NCI-H524 (cell line): Measurements from ENCODE around the gene HS3ST6.
"Not testable (repeated sequence)": the region's sequence is repeated elsewhere in the genome, so short reads cannot be mapped to it uniquely, and the experiment has no call there.

ENCODE experiments used
- DNase-seq, 2 experiments: peaks; one replicate each; lab custom pipeline; 2025; lab: John Stamatoyannopoulos, UW

The HS3ST6 gene

DNA sequence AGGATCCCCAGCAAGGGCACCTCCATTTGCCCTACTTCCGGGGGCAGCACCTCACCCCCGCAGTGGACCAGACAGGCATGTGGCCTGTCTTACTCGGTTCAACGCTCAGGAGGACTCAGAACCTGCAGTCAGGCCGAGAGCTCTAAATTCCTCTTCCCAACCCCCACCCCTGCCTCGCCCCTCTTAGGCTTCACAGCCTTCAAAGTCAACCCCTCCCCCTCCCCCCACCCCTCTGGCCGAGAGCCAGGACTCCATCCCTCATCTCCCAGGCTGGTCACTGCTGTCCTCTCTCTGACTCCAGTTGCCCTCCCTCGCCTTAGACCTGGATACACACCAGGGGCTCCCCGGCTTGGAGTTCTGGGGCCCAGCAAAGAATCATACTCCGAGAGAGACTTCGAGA, 8.1 kb upstream of the HS3ST6 start:
- no peak for DNase-seq

DNA sequence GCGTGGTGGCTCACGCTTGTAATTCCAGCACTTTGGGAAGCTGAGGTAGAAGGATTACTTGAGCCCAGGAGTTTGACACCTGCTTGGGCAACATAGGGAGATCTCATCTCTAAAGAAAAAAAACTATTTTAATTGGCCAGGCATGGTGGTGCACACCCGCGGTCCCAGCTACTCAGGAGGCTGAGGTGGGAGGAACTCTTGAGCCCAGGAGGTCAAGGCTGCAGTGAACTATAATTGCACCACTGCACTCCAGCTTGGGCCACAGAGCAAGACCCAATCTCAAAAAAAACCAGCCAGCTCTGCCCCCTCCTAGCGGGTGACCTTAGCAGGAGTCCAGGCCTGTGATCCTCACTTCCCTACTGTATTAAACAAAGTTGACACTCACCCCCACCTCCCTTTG, 5.9 kb upstream of the HS3ST6 start:
- DNase-seq, result no peak

DNA sequence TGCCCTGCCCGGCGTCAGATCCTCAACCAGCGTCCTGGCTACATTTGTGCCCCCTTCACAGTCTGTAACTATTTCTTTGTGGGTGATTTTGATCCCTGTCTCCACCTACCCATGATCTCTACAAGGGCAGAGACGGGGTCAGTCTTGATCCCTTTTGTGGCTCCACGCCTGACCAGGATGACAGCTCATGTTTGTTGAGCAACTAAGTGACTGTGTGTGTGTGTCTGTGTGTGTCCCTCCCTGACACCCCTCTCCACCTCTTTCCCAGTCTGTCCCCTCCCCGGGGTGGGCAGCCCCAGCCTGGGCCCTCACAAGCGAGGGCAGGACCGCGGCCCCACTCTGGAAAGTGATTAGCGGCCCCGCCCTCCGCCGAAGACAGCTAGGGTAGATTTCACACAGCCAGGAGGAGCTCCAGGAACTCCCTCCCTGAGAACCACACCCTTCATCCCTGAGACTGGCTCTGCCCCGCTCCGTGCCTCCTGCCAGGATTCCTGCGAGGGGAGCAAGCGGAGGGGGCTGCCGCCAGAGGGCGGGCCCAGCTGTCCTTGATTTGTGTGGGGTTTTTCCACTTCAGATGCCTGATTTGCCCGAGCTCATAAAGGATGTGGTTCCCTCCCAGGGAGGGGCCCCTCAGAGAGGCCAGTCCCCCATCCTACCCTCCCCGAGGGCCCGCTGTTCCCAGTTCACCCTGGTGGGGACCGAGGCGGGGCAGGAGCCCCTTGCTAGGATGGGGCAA, 5.3 kb upstream of the HS3ST6 start:
- peak; percentile 73 to 92 for DNase-seq

DNA sequence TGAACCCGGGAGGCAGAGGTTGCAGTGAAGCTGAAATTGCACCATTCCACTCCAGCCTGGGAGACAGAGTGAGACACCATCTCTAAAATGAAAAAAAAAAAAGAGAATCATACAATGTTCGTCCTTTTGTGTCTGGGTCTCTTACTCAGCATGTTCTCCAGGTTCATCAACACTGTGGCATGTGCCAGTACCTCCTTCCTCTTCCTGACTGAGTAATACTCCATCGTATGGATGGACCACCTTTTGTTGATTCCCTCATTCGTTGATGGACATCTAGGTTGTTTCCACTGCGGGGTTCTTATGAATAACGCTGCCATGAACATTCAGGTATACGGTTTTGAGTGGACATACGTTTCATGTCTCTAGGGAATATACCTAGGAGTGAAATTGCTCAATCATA, 4.1 kb upstream of the HS3ST6 start:
- DNase-seq, result no peak

DNA sequence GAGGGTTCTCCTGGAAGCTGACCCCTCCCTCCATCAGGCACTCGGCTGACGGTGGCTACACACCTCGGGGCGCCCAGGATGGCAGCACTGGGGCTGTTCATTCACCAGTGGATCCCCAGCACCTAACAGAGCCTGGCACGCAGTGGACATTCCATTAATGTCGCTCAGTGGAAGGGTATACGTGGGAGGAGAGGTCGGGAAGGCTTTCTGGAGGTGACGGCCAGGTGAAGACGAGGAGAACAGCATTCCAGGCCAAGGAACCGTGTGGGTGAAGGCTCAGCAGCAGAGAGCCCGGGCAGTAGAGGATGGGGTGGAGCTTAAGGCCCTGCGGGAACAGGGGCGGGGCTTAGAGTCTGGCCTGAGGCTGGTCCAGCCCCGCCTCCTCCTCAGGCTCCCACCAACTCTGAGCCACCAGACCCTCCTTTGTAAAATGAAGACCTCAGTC, 2.5 kb upstream of the HS3ST6 start:
- DNase-seq, result no peak

DNA sequence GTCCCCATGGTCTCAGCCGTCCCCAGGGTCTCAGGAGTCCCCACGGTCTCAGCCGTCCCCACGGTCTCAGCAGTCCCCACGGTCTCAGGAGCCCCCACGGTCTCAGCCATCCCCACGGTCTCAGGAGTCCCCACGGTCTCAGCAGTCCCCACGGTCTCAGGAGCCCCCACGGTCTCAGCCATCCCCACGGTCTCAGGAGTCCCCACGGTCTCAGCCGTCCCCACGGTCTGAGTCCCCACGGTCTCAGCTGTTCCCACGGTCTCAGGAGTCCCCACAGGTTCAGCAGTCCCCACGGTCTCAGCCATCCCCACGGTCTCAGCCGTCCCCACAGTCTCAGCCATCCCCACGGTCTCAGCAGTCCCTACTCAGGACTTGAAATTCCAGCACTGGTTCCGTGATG, 1.9 kb upstream of the HS3ST6 start:
- DNase-seq, result not testable (repeated sequence)

DNA sequence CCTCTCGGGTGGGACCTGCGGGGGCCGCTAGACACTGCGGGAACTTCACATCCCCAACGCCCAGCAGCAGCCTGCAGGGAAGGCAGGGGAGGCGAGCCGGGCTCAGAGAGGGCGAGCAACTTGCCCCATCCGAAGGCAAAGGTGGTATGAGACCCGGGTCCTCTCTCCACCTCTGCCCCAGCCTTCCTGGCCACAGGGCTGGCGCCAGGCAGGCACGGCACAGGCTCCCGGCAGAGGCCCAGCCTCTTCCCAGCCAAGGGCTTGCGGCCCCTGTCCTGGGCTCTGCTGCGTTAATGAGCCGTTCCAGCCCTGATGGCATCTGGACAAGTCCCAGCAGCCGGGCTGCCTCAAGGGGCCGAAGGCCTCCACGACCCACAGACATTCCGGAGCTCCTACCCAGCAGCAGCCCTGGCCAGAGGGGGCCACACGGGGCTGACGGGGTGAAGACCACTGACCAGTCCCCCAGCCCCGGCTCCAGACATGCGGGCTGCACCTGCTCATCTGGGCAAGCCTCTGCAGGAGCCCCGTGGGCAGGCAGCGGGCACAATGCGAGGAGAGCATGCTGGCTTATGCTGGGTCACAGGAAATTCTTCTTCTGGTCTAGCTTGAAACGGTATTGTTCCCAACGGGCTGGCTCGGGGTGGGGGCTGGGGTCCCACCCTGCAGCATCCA, 1.2 kb upstream of the HS3ST6 start:
- peak in 1 of 2 experiments; percentile 33 for DNase-seq

DNA sequence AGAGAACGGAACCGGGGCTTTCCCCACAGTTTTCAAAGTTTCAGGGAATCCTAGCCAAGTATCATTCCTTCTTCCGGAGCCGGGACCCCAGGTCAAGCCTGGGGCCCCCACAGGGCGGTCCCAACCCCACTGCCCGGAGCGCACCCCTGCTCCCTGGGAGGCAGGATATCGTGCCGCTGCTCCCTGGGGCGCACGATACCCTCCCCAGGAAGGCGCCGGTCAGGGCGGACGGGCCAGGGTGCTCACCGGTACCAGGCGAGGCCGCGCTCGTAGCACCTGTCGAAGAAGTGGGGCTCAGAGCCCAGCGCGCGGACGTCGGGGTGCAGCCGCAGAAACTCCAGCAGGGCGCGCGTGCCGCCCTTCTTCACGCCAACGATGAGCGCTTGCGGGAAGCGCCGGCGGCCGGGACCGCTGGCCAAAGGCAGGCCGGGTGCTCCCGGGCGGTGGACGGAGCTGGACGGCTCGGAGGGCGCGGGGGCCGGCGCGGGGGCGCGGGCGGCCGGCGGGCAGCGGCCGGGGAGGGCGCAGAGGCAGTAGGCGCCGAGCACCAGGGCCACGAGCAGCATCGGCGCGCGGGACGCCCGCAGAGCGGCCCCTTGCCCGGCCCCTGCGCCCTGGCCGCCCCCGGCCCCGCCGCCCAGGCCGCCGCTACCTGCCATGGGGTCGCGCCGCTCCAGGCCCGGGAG, 407 bp downstream of the HS3ST6 start:
- no peak for DNase-seq

DNA sequence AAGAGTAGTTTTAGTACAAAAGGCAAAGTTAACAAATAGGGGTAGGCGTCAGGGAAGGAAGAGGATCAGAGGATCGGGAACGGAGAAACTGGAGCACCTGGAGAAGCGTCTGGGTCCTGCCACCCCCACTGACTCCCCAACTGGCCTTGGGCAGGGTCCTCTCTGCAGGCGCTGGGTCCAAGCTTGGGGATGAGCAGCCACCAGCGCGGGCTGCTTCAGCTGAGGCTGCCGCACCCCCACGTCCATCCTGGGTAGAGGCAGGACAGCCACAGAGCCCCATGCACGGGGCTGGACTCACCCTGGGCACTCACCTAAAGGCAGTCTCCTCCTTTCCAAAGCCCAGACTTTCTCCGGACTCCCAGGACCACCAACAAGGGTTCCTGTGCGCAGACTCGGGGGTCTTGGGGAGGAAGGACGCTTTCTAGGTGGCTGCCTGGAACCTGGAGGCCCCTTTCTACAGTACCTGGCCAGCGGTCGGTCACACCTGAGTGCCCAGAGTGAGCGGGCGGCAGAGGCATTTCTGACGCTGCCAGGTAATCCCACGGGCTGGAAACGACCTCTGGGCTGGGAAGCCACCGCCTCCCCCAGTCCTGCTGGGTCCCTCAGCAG, 1.1 kb downstream of the HS3ST6 start:
- no peak for DNase-seq

DNA sequence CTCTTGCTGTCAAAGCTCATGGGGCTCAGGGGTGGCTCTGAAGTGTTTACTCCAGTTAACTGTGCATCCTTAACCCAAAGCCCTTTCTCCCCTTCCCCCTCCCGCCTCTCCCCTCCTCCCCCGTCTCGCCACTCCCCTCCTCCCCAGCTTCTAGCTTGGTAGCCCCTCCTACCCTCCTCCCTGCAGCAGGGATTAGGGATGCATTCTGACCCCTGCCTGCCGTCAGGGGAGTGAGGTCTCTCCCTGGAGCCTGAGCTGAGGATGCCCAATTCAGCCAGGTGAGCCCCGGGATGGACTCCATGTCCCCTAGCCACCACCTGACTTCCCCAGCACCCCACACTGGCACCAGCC, 1.6 kb downstream of the HS3ST6 start:
- no peak for DNase-seq

DNA sequence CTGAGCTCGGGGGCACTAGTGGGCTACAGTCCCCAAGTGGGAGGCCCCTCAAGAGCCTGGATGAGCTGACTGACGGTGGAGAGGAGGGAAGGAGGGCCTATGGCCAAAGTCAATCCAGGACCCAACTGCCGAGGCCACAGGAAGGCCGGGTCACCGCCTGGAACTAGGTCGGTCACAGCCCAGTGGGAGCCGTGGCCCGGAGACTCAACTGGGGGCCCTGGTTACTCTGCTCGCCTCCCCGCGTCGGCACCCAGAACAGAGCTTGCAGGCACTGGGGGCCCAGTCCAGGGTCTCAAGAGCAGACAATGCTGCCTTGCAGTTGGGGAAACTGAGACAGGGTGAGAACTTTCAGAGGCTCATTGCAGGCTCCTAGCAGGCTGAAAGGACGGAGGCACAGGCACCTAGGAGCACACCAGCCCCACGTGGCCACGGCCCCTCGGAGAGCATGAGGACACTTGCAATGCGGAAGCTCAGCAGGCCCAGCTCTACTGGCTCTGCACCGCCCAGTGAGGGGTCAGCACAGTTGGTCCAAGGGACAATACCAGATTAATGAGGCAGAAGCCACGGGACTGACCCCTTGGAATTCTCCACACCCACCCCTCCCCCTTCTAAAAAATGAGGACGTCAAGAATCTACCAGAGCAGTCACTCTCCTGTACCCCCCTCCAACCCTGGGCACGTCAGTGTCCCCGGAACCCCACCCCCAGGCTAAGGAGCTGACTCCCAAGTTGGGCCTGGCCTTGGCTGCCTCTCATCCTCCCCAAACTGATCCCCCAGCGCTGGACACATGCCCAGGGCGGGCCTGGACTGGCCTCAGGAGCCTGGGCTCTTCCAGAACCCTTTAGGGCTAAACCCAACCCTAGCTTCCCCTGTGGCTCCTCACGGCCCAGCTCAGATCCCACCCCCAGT, 2.2 kb downstream of the HS3ST6 start:
- DNase-seq, result no peak

DNA sequence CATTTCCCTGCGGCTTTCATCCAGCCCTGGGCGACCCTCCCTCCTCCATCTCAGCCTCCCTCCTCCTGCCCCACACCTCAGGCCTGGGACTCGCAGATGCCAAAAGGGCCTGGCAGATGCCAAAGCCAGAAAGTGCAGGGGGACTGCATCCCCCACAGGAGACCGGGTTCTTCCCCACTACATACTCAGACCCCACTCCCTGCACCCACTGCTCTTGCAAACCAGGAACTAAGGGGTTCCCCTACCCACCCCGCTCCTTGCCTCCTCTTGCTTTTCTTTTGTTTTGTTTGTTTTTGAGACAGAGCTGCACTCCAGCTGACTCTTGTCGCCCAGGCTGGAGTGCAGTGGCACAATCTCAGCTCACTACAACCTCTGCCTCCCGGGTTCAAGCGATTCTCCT, 3.2 kb downstream of the HS3ST6 start:
- no peak for DNase-seq

DNA sequence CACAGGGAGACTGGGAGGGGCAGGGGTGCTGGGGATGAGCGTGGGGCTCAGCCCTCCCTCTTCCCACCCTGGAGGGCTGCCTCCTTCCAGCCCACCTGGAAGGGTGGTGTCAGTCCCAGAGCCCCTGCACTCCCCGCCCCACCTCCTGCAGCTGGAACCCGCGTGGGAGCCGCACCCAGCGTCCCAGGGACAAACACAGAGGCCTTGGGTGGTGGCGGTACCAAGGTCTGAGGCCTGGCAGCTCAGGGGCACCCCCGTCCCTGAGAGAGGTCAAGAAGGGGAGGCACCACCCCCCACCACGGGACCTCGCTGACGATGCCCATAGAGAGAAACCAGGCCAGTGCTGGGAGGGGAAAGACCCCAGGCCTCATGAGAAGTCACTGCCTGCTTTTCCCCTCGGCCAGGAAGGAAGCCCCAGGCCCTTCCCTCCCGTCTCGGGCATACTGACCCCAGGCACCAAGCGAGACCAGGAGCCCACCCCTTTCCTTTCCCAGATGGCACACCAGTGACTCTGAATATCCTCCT, 4.1 kb downstream of the HS3ST6 start:
- DNase-seq, result no peak

DNA sequence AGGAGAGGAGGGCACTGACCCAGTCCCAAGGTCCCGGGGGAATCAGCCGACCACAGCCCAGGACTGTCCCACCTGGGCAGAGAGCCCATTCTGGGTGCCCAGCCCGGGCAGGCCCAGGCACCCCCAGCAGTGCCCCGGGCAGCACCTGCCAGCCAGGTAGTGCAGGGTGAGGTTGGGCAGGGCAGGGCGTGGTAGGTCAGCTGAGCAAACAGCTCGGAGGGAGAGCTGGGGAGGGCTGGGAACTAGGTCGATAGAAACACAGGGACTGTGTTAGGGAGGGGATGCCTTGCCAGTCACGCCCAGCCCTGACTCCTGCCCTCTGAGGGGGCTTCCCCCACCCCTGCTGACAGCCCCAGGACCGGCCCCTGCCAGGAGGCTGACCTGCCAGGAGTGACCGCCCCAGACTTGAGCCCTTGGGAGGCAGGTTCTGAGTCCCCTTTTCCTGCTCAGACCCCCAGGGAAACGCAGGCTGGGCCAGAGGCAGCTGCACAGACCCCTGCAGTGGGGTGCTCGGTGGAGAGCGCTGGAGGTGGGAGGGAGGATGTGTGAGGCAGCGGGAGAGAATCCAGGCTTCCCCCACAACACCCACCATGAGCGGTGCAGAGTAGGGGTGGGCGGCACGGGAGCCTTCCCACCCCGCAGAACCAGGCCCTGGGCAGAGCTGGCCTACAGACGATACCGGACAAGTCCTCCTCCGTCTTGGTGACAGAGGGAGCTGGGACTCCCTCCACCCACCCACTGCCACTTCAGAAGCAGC, 4.7 kb downstream of the HS3ST6 start:
- DNase-seq, result no peak

DNA sequence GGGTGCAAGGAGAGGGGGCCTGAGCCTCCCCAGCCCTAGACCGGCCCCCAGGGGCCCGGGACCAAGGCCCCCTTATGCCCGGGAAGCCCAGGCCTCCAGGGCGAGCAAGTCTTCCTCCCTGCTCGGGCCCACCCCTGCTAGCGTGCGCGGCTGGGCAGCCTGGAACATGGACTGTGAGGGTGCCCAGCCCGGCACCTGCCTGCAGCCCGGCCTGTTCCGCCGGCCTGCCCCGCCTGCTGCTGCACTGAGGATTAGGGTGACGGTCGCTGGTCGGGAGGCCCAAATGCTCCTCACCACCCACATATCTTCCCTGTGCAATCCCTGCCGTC, 6.0 kb downstream of the HS3ST6 start:
- DNase-seq, result no peak

DNA sequence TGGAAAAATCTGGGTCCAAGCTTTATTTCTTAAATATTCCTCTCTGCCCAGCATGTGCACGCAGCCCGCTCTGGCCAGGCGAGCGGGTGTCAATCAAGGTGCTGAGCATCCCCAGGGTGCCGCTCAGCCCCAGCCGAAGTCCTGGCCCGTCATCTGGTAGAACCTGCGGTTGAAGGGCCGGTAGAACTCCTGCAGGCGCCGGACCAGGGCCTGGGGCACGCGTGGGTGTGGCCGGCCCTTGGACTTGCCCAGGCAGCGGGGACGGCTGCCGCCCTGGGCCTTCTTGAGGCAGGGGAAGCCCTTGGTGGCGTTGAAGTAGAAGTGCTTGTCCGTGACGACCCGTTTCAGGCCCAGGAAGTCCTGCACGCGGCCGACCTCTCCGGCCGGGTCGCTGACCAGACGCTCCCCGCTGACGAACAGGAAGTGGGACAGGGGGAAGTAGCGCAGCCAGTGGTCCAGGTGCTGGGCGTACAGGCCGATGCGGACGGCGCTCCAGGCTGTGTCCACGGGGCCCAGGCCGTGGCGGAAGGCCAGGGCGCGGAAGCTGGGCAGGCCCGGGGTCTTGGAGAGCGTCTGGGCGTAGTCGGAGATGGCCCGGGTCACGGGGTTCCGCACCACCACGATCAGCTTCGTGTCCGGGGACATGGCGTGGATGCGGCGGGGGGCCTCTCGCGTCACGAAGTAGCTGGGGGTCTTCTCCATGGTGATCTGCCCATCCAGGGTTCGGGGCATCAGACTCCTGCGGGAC, 6.6 kb downstream of the HS3ST6 start:
- no peak for DNase-seq

DNA sequence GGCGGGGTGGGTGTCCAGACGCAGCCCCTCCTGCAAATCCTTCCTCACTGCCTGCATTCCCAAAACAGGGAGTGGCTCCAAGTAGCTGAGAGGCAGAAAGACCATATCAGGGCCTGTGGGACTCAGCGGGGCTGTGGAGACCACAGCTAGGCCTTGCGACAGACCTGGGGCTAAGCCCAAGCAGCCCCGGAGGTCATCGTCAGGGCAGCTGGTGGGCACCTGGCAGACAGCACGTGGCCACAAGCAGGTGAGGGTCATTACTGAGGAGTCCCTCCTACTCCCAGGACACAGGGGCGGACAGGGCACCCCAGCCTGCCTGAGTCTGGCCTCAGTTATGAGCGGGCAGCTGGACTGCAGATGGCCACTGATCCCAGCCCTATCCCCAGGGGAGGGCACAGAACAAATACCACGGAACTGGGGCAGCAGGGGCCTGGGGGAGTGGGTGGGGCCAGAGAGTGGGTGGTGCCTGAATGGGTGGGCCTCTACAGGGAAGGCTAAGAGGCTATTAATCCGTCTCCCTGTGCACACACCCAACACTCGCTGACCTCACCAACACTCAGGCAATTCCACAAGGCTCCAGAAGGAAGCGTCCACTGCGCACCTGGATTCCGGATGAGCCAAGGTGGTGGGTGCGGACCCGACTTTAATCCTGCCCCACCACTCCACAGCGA, 8.5 kb downstream of the HS3ST6 start:
- DNase-seq, result peak; percentile 44 to 83

DNA sequence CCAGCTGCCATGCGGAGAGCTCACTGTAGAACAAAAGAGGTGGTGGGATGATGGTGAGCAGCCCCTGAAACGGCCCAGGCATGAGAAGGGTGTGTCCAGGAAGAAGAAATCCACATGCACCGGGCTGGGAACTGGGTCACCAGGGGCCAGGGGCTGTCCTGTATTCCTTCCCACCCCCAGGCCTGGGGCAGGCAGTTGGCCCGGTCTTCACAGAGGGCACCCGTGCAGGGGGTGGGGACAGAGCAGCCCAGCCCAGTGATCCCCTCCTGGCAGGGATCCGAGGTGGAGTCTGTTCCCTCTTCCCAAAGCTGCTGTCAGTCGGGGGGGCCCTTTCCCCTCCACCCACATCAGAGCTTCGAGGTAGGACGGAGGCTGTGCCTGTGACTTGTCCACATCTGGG, 9.2 kb downstream of the HS3ST6 start:
- peak in 1 of 2 experiments; percentile 28 for DNase-seq

DNA sequence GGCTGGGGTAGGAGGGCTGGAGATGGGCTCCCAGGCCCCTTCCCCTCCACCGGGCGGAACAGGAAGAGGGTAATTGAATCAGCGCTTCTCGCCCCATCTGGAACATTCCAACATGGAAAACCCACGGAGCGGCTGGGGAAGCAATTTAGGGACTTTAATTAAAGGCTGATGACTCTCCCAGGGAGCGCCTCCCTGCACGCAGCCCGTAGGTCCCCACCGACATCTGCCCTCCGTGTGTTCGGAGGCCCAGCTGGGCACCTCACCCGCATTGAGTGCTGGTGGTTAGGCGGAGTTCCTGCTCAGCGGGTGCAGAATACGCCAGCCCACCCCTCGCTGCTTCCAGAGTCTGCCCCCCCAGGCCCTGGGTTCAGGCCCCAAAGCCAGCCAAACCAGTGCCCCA, 10.0 kb downstream of the HS3ST6 start:
- peak in 1 of 2 experiments; percentile 28 for DNase-seq
